SJSA1 (cell line): ENCODE measurements around the gene DNAAF9. TPM values are rescaled to one million over a fixed set of nuclear protein-coding genes. Genes with fewer than 3 reads are reported as not detected.
"Not testable (repeated sequence)": the region's sequence is repeated elsewhere in the genome, so short reads cannot be mapped to it uniquely, and the experiment has no call there.

Experiments
- DNase-seq, 2 experiments: peaks; one replicate each; pipeline ENCODE4 v3.0.0-alpha.2; 2015 to 2020; ENCODE audit warnings: low spot score in 2 of 2, low read depth in 1 of 2
- H3K27ac ChIP-seq: fragments of 250-450 bp; sonication (Bioruptor Pico); 2 replicates; pipeline ENCODE4 v1.5.1; 2020; ENCODE audit warnings: mild to moderate bottlenecking, moderate library complexity
- H3K27me3 ChIP-seq: fragments of 250-450 bp; sonication (Bioruptor Pico); replicated peaks from 2 replicates; pipeline ENCODE4 v1.5.1; 2020; ENCODE audit warnings: mild to moderate bottlenecking, moderate library complexity
- H3K36me3 ChIP-seq: fragments of 250-450 bp; sonication (Bioruptor Pico); 2 replicates; pipeline ENCODE4 v1.5.1; 2020; ENCODE audit warnings: mild to moderate bottlenecking
- H3K4me1 ChIP-seq: fragments of 250-450 bp; sonication (Bioruptor Pico); replicated peaks from 2 replicates; pipeline ENCODE4 v1.6.1; 2021; ENCODE audit warnings: mild to moderate bottlenecking
- H3K4me3 ChIP-seq: fragments of 250-450 bp; sonication (Bioruptor Pico); 2 replicates; pipeline ENCODE4 v1.5.1; 2020; ENCODE audit warnings: mild to moderate bottlenecking
- H3K9me3 ChIP-seq: fragments of 250-450 bp; sonication (Bioruptor Pico); replicated peaks from 2 replicates; pipeline ENCODE4 v1.5.1; 2020; ENCODE audit warnings: mild to moderate bottlenecking
- total RNA-seq: library from RNA; depleted of rRNA; stranded (reverse); fragments of >200 nt; shearing (Covaris generic); gene quantifications from 2 replicates; pipeline ENCODE4 v1.2.3, GENCODE V29; 2014

The DNAAF9 gene
- total RNA-seq, 1 experiment from 2014 or later = 12.3 TPM

GRCh38 chr20:3426766-3427165 is 19.3 kb upstream of the DNAAF9 start:
- DNase-seq, H3K4me1 ChIP-seq, H3K27me3 ChIP-seq, H3K4me3 ChIP-seq, H3K27ac ChIP-seq, H3K36me3 ChIP-seq, H3K9me3 ChIP-seq: not testable (repeated sequence)

GRCh38 chr20:3423126-3423525 is 15.7 kb upstream of the DNAAF9 start:
- no peak for DNase-seq
- Histone ChIP-seq H3K9me3 (no peaks in the 10 kb centered on the region), H3K36me3 (no peaks in the 10 kb centered on the region), H3K4me1 (no peaks in the 10 kb centered on the region), H3K4me3 (no peak overlapping the region), H3K27ac (no peak overlapping the region), H3K27me3 (no peaks in the 10 kb centered on the region)

GRCh38 chr20:3421985-3422384 is 14.5 kb upstream of the DNAAF9 start:
- Histone ChIP-seq H3K27me3 (no peaks in the 10 kb centered on the region), H3K36me3 (no peaks in the 10 kb centered on the region), H3K9me3 (no peaks in the 10 kb centered on the region), H3K4me3 (no peak overlapping the region), H3K4me1 (no peaks in the 10 kb centered on the region), H3K27ac (no peak overlapping the region)
- DNase-seq = no peak

GRCh38 chr20:3420211-3420707 is 12.8 kb upstream of the DNAAF9 start:
- Histone ChIP-seq H3K4me3 (no peak overlapping the region), H3K27me3 (no peaks in the 10 kb centered on the region), H3K4me1 (no peaks in the 10 kb centered on the region), H3K9me3 (no peaks in the 10 kb centered on the region), H3K36me3 (no peaks in the 10 kb centered on the region), H3K27ac (no peak overlapping the region)
- DNase-seq = no peak

GRCh38 chr20:3418161-3418560 is 10.7 kb upstream of the DNAAF9 start:
- not testable (repeated sequence) for H3K36me3 ChIP-seq, H3K9me3 ChIP-seq, H3K4me3 ChIP-seq, H3K27ac ChIP-seq, DNase-seq, H3K27me3 ChIP-seq, H3K4me1 ChIP-seq

- H3K27me3 ChIP-seq = peaks cover 3% of the 10 kb centered on the region; the same call in 1 of the 2 replicates
- no peak overlapping the region for H3K4me3 ChIP-seq
- no peaks in the 10 kb centered on the region for H3K9me3 ChIP-seq
- DNase-seq = no peak
- H3K27ac ChIP-seq = no peak overlapping the region
- no peaks in the 10 kb centered on the region for H3K36me3 ChIP-seq
- peaks cover 1% of the 10 kb centered on the region; the same call in 1 of the 2 replicates for H3K4me1 ChIP-seq
Observed at GRCh38 chr20:3414122-3414521, 6.7 kb upstream of the DNAAF9 start.

DNA sequence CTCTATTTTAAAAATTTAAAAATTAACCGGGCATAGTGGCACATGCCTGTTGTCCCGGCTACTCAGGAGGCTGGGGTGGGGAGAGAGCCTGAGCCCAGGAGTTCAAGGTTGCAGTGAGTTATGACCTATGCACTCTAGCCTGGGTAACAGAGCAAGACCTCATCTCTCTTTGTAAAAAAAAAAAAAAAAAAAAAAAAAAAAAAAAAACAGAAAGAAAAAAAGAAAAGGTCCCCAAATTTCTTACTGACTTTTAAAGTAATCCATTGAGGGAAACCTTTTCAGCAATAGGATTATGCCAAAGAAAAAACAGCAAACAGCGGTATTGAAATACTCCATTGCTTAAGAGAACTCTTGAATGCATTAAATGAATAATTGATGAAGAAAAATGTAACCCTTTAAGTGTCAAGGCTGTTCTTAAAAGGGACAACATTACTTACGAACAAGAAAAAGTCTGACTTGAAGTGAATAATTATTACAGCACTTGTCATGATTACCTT is 6.0 kb upstream of the DNAAF9 start:
- Histone ChIP-seq H3K36me3 (no peaks in the 10 kb centered on the region), H3K4me3 (no peak overlapping the region), H3K27me3 (peaks cover 3% of the 10 kb centered on the region; the same call in 1 of the 2 replicates), H3K4me1 (peaks cover 4% of the 10 kb centered on the region; the same call in 1 of the 2 replicates), H3K27ac (no peak overlapping the region), H3K9me3 (no peaks in the 10 kb centered on the region)
- no peak for DNase-seq

- peaks cover 3% of the 10 kb centered on the region; the same call in 1 of the 2 replicates for H3K27me3 ChIP-seq
- no peak overlapping the region for H3K27ac ChIP-seq
- no peaks in the 10 kb centered on the region for H3K9me3 ChIP-seq
- no peak for DNase-seq
- no peak overlapping the region for H3K4me3 ChIP-seq
- peaks cover 4% of the 10 kb centered on the region; the same call in 1 of the 2 replicates for H3K4me1 ChIP-seq
- no peaks in the 10 kb centered on the region for H3K36me3 ChIP-seq
Observed at GRCh38 chr20:3412600-3413392, 5.3 kb upstream of the DNAAF9 start.

- H3K4me1 ChIP-seq = peaks cover 13% of the 10 kb centered on the region; the same call in 1 of the 2 replicates
- peaks cover 3% of the 10 kb centered on the region for H3K36me3 ChIP-seq
- no peaks in the 10 kb centered on the region for H3K9me3 ChIP-seq
- H3K4me3 ChIP-seq = no peak overlapping the region
- H3K27me3 ChIP-seq = peaks cover 3% of the 10 kb centered on the region; the same call in 1 of the 2 replicates
- no peak overlapping the region for H3K27ac ChIP-seq
- DNase-seq = no peak
Observed at GRCh38 chr20:3410464-3410863, 3.0 kb upstream of the DNAAF9 start.

DNA sequence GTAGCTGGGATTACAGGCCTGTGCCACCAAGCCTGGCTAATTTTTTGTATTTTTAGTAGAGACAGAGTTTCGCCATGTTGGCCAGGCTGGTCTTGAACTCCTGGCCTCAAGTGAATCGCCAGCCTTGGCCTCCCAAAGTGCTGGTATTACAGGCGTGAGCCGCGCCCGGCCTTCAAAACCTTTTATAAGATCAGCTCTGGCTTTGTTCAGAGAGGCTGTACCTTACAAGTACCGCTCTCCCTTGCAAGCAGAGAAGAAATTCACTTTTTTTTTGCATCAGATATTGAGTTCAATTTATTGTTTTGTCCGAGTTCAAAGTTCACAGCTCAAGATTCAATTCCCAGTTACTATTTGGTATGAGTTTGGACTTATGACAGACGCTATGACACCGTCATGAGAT is 1.9 kb upstream of the DNAAF9 start:
- H3K4me1 ChIP-seq = peaks cover 21% of the 10 kb centered on the region
- no peak overlapping the region for H3K27ac ChIP-seq
- H3K4me3 ChIP-seq = no peak overlapping the region
- peaks cover 3% of the 10 kb centered on the region; the same call in 1 of the 2 replicates for H3K27me3 ChIP-seq
- DNase-seq = no peak
- peaks cover 3% of the 10 kb centered on the region for H3K36me3 ChIP-seq
- H3K9me3 ChIP-seq = no peaks in the 10 kb centered on the region

GRCh38 chr20:3407771-3408637 is 535 bp upstream of the DNAAF9 start:
- Histone ChIP-seq H3K27me3 (peaks cover 3% of the 10 kb centered on the region; the same call in 1 of the 2 replicates), H3K4me1 (peaks cover 28% of the 10 kb centered on the region), H3K36me3 (peaks cover 3% of the 10 kb centered on the region), H3K27ac (peak overlapping the region; percentile 86; the same call in 1 of the 2 replicates), H3K9me3 (no peaks in the 10 kb centered on the region), H3K4me3 (peak overlapping the region; percentile 95)
- peak; percentile 84 to 89 for DNase-seq

DNA sequence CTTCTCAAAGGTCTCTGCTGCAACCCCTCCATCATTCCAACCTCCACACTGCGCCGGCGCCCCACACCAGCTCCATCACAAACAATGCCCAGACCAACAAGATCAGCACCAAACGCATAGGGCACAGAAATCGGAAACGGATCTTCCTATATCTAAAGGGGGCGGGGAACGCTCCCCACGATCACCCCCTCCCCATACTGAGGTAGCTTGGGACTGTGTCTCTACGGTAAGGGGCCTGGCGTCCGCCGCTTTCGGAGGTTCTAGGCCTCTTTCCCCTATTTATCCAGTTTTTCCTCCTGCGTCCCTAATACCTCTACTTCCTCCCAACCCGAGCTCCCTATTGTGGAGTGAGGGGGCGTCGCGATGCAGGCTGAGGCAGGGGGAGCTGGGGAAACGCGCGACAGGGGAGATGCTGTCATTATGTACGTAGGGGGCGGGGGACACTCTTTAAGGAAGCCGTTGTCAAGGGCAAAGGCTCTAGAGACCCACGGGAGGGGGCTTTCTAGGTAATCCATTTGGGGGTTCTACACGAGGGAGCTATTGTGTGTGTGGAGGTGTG is 909 bp downstream of the DNAAF9 start:
- H3K27ac ChIP-seq = peak overlapping the region; percentile 86
- DNase-seq = peak in 1 of 2 experiments; percentile 33
- no peaks in the 10 kb centered on the region for H3K9me3 ChIP-seq
- H3K4me1 ChIP-seq = peaks cover 28% of the 10 kb centered on the region
- H3K36me3 ChIP-seq = peaks cover 3% of the 10 kb centered on the region
- H3K4me3 ChIP-seq = peak overlapping the region; percentile 95
- no peaks in the 10 kb centered on the region for H3K27me3 ChIP-seq

- peaks cover 28% of the 10 kb centered on the region for H3K4me1 ChIP-seq
- H3K4me3 ChIP-seq = peak overlapping the region; percentile 95
- H3K9me3 ChIP-seq = no peaks in the 10 kb centered on the region
- H3K27me3 ChIP-seq = no peaks in the 10 kb centered on the region
- DNase-seq = no peak
- peaks cover 3% of the 10 kb centered on the region for H3K36me3 ChIP-seq
- H3K27ac ChIP-seq = no peak overlapping the region
Observed at GRCh38 chr20:3405696-3406358, 1.6 kb downstream of the DNAAF9 start.
